Rectal smooth muscle tissue (tissue), 1 donor: ENCODE data around the gene PLEKHJ1.

Experiments
- H3K27ac ChIP-seq: one replicate; pipeline ENCODE4 v1.7.0; 2013; ENCODE audit warnings: low read depth, low read length, inconsistent platforms
- H3K27me3 ChIP-seq: one replicate; pipeline ENCODE4 v1.7.0; 2013; ENCODE audit warnings: low read length; ENCODE audit not compliant: control insufficient read depth, insufficient read depth
- H3K36me3 ChIP-seq: one replicate; pipeline ENCODE4 v1.7.0; 2013; ENCODE audit warnings: low read length; ENCODE audit not compliant: control insufficient read depth, insufficient read depth
- H3K4me1 ChIP-seq: one replicate; pipeline ENCODE4 v1.7.0; 2013; ENCODE audit warnings: low read length; ENCODE audit not compliant: control insufficient read depth, insufficient read depth
- H3K4me3 ChIP-seq: one replicate; pipeline ENCODE4 v1.7.0; 2013; ENCODE audit warnings: low read length
- H3K9ac ChIP-seq: one replicate; pipeline ENCODE4 v1.7.0; 2013; ENCODE audit warnings: low read length

Gene PLEKHJ1

GRCh38 chr19:2243274-2244124 lies 7.4 kb upstream of the PLEKHJ1 start:
- Histone ChIP-seq H3K27me3 (no peaks in the 10 kb centered on the region), H3K27ac (no peak overlapping the region), H3K36me3 (peaks cover 41% of the 10 kb centered on the region), H3K4me1 (peaks cover 22% of the 10 kb centered on the region), H3K4me3 (no peak overlapping the region), H3K9ac (no peak overlapping the region)

GRCh38 chr19:2242816-2243215 lies 6.7 kb upstream of the PLEKHJ1 start:
- no peak overlapping the region for H3K4me3 ChIP-seq
- peaks cover 25% of the 10 kb centered on the region for H3K4me1 ChIP-seq
- H3K27ac ChIP-seq, result no peak overlapping the region
- no peaks in the 10 kb centered on the region for H3K27me3 ChIP-seq
- H3K9ac ChIP-seq, result no peak overlapping the region
- H3K36me3 ChIP-seq, result peaks cover 41% of the 10 kb centered on the region

- peaks cover 30% of the 10 kb centered on the region for H3K4me1 ChIP-seq
Measured at GRCh38 chr19:2242092-2242537, 6.0 kb upstream of the PLEKHJ1 start.

GRCh38 chr19:2240881-2241760 lies 5.0 kb upstream of the PLEKHJ1 start:
- Histone ChIP-seq H3K4me1 (peaks cover 30% of the 10 kb centered on the region), H3K27ac (no peak overlapping the region), H3K27me3 (no peaks in the 10 kb centered on the region), H3K9ac (peak overlapping the region; percentile 17), H3K36me3 (peaks cover 28% of the 10 kb centered on the region), H3K4me3 (peak overlapping the region; percentile 57)

More at GRCh38 chr19:2242092-2242537, 6.0 kb upstream of the PLEKHJ1 start:
- Histone ChIP-seq H3K4me3 (no peak overlapping the region), H3K9ac (no peak overlapping the region), H3K36me3 (peaks cover 36% of the 10 kb centered on the region), H3K27me3 (no peaks in the 10 kb centered on the region), H3K27ac (no peak overlapping the region)

- Histone ChIP-seq H3K4me1 (peaks cover 33% of the 10 kb centered on the region), H3K4me3 (peak overlapping the region; percentile 57), H3K27ac (no peak overlapping the region), H3K36me3 (peaks cover 18% of the 10 kb centered on the region), H3K27me3 (no peaks in the 10 kb centered on the region), H3K9ac (no peak overlapping the region)
Measured at GRCh38 chr19:2239771-2240770, 3.9 kb upstream of the PLEKHJ1 start.

- H3K27ac ChIP-seq, result no peak overlapping the region
- peaks cover 35% of the 10 kb centered on the region for H3K4me1 ChIP-seq
- H3K4me3 ChIP-seq, result peak overlapping the region; percentile 57
- H3K9ac ChIP-seq, result no peak overlapping the region
- H3K27me3 ChIP-seq, result no peaks in the 10 kb centered on the region
- peaks cover 10% of the 10 kb centered on the region for H3K36me3 ChIP-seq
Measured at GRCh38 chr19:2239173-2239572, 3.0 kb upstream of the PLEKHJ1 start.

GRCh38 chr19:2237869-2238153 lies 1.7 kb upstream of the PLEKHJ1 start:
- H3K4me1 ChIP-seq, result peaks cover 35% of the 10 kb centered on the region
- no peaks in the 10 kb centered on the region for H3K27me3 ChIP-seq
- no peak overlapping the region for H3K9ac ChIP-seq
- no peak overlapping the region for H3K27ac ChIP-seq
- H3K4me3 ChIP-seq, result peak overlapping the region; percentile 81
- peaks cover 10% of the 10 kb centered on the region for H3K36me3 ChIP-seq

- peaks cover 10% of the 10 kb centered on the region for H3K36me3 ChIP-seq
- H3K27me3 ChIP-seq, result no peaks in the 10 kb centered on the region
- H3K9ac ChIP-seq, result peak overlapping the region; percentile 73
- peak overlapping the region; percentile 81 for H3K4me3 ChIP-seq
- H3K4me1 ChIP-seq, result peaks cover 35% of the 10 kb centered on the region
- H3K27ac ChIP-seq, result peak overlapping the region; percentile 99
Measured at GRCh38 chr19:2237051-2237868, 1.1 kb upstream of the PLEKHJ1 start.

- Histone ChIP-seq H3K4me3 (peak overlapping the region; percentile 81), H3K9ac (no peak overlapping the region), H3K36me3 (peaks cover 10% of the 10 kb centered on the region), H3K27me3 (no peaks in the 10 kb centered on the region), H3K27ac (peak overlapping the region; percentile 99), H3K4me1 (peaks cover 32% of the 10 kb centered on the region)
Measured at GRCh38 chr19:2236064-2236313, 140 bp downstream of the PLEKHJ1 start.

GRCh38 chr19:2235381-2236063 lies 607 bp downstream of the PLEKHJ1 start:
- Histone ChIP-seq H3K9ac (peak overlapping the region; percentile 56), H3K27ac (peak overlapping the region; percentile 99), H3K4me1 (peaks cover 28% of the 10 kb centered on the region), H3K27me3 (no peaks in the 10 kb centered on the region), H3K4me3 (peak overlapping the region; percentile 81), H3K36me3 (peaks cover 8% of the 10 kb centered on the region)

- Histone ChIP-seq H3K4me3 (peak overlapping the region; percentile 81), H3K4me1 (peaks cover 24% of the 10 kb centered on the region), H3K9ac (peak overlapping the region; percentile 56), H3K27ac (peak overlapping the region; percentile 99), H3K36me3 (peaks cover 9% of the 10 kb centered on the region), H3K27me3 (no peaks in the 10 kb centered on the region)
Measured at GRCh38 chr19:2234996-2235380, 1.1 kb downstream of the PLEKHJ1 start.
